Activated CD4-positive, alpha-beta T cell treated with anti-CD3 and anti-CD28 coated beads, Interleukin-2, amount 50 U/mL, for 24 hours (primary cell): ENCODE results near the gene CRHR1.

Source experiments
- DNase-seq, 2 donors: peaks; one replicate each; pipeline ENCODE4 v3.0.0-alpha.2; 2020; ENCODE audit warnings: low read depth in 1 of 2, low spot score in 1 of 2

CRHR1 gene

GRCh38 chr17:45788057-45788456, 3.9 kb downstream of the CRHR1 start:
- no peak for DNase-seq

- no peak for DNase-seq
Measured at GRCh38 chr17:45789874-45790273, 5.8 kb downstream of the CRHR1 start.

GRCh38 chr17:45790296-45790922, 6.3 kb downstream of the CRHR1 start:
- DNase-seq, result no peak

GRCh38 chr17:45791041-45791582, 7.0 kb downstream of the CRHR1 start:
- no peak for DNase-seq

GRCh38 chr17:45791935-45792334, 7.8 kb downstream of the CRHR1 start:
- DNase-seq, result no peak

GRCh38 chr17:45792437-45792836, 8.3 kb downstream of the CRHR1 start:
- DNase-seq, result no peak

GRCh38 chr17:45792995-45793755, 9.1 kb downstream of the CRHR1 start:
- no peak for DNase-seq

- no peak for DNase-seq
Measured at GRCh38 chr17:45793999-45794540, 9.9 kb downstream of the CRHR1 start.

GRCh38 chr17:45794840-45795239, 10.7 kb downstream of the CRHR1 start:
- no peak for DNase-seq

GRCh38 chr17:45800816-45801215, 16.7 kb downstream of the CRHR1 start:
- DNase-seq, result no peak

GRCh38 chr17:45801421-45801820, 17.3 kb downstream of the CRHR1 start:
- no peak for DNase-seq

GRCh38 chr17:45808845-45809244, 24.7 kb downstream of the CRHR1 start:
- DNase-seq, result no peak

- no peak for DNase-seq
Measured at GRCh38 chr17:45809499-45809898, 25.4 kb downstream of the CRHR1 start.

GRCh38 chr17:45812102-45812501, 28.0 kb downstream of the CRHR1 start:
- DNase-seq, result no peak

- DNase-seq, result no peak
Measured at GRCh38 chr17:45813048-45813725, 29.1 kb downstream of the CRHR1 start.

- DNase-seq, result no peak
Measured at GRCh38 chr17:45814622-45815606, 30.8 kb downstream of the CRHR1 start.

- no peak for DNase-seq
Measured at GRCh38 chr17:45815752-45816151, 31.6 kb downstream of the CRHR1 start.

GRCh38 chr17:45818041-45818440, 33.9 kb downstream of the CRHR1 start:
- DNase-seq, result no peak

- no peak for DNase-seq
Measured at GRCh38 chr17:45818699-45819098, 34.6 kb downstream of the CRHR1 start.

GRCh38 chr17:45819632-45820031, 35.5 kb downstream of the CRHR1 start:
- DNase-seq, result no peak
